HEK293 (cell line): ENCODE data around the gene RTRAF.

ENCODE experiments used
- CTCF ChIA-PET: fragments of 350-600 bp; formaldehyde crosslinking; extraction: SDS; loops from one replicate; lab custom pipeline; 2021; ENCODE audit warnings: antibody characterized with exemption; lab: Yijun Ruan, JAX
- POLR2A ChIA-PET: fragments of 300-600 bp; formaldehyde crosslinking; extraction: SDS; loops from one replicate; lab custom pipeline; 2020; ENCODE audit warnings: antibody characterized with exemption, inconsistent platforms; lab: Yijun Ruan, JAX
- H3K27ac ChIP-seq: fragments of 200-500 bp; sonication (Bioruptor generic); 2 replicates; pipeline ENCODE4 v1.5.1; 2014; ENCODE audit warnings: low read depth, low read length, control low read depth, inconsistent platforms; ENCODE audit errors: extremely low read depth
- H3K36me3 ChIP-seq, 2 experiments: fragments of 200-500 bp in 1 of 2; sonication (Bioruptor generic) in 1 of 2; 1 replicate in 1 of 2; 2 replicates in 1 of 2; pipeline ENCODE4 v1.5.1; 2014 to 2017; ENCODE audit warnings: inconsistent platforms in 2 of 2, low read length in 2 of 2; ENCODE audit not compliant: control insufficient read depth in 2 of 2, insufficient read depth in 1 of 2
- H3K4me1 ChIP-seq: fragments of 200-500 bp; sonication (Bioruptor generic); 2 replicates; pipeline ENCODE4 v1.5.1; 2014; ENCODE audit warnings: mild to moderate bottlenecking, low read length, inconsistent platforms; ENCODE audit not compliant: control insufficient read depth, insufficient read depth
- H3K4me3 ChIP-seq: 2 replicates; pipeline ENCODE4 v1.5.1; 2011; ENCODE audit warnings: low read depth, mild to moderate bottlenecking, control low read depth, low read length, moderate library complexity
- H3K9me3 ChIP-seq: fragments of 200-500 bp; sonication (Bioruptor generic); 2 replicates; pipeline ENCODE4 v1.5.1; 2014; ENCODE audit warnings: low read depth, low read length, inconsistent platforms; ENCODE audit not compliant: control insufficient read depth, insufficient read depth
- BCL6B ChIP-seq: fragments of 450-650 bp; formaldehyde crosslinking; IDR thresholded peaks from 2 replicates; pipeline ENCODE4 v1.5.1; 2017; ENCODE audit warnings: missing biosample characterization, missing genetic modification characterization
- FEZF1 ChIP-seq: fragments of 450-650 bp; formaldehyde crosslinking; IDR thresholded peaks from 2 replicates; pipeline ENCODE4 v1.5.1; 2016; ENCODE audit warnings: missing biosample characterization, missing genetic modification characterization
- GLI2 ChIP-seq: fragments of 450-650 bp; formaldehyde crosslinking; IDR thresholded peaks from 2 replicates; pipeline ENCODE4; 2017; ENCODE audit warnings: missing biosample characterization, missing genetic modification characterization, low read depth, borderline replicate concordance
- HOXC10 ChIP-seq: sonication (generic); formaldehyde crosslinking; IDR thresholded peaks from 2 replicates; pipeline ENCODE4 v1.8.1; 2023; ENCODE audit warnings: mild to moderate bottlenecking, missing genetic modification reagents
- IKZF3 ChIP-seq: fragments of 450-650 bp; IDR thresholded peaks from 2 replicates; pipeline ENCODE4 v1.5.0; 2018; ENCODE audit warnings: missing biosample characterization, mild to moderate bottlenecking, missing genetic modification characterization, moderate library complexity
- KLF16 ChIP-seq: fragments of 450-650 bp; formaldehyde crosslinking; IDR thresholded peaks from 2 replicates; pipeline ENCODE4 v1.5.1; 2017; ENCODE audit warnings: missing biosample characterization, missing genetic modification characterization
- KLF8 ChIP-seq: fragments of 450-650 bp; formaldehyde crosslinking; IDR thresholded peaks from 2 replicates; pipeline ENCODE4 v1.5.1; 2016; ENCODE audit warnings: missing biosample characterization, missing genetic modification characterization
- MEIS1 ChIP-seq: sonication (generic); formaldehyde crosslinking; IDR thresholded peaks from 2 replicates; pipeline ENCODE4 v1.8.1; 2022; ENCODE audit warnings: missing genetic modification reagents, mild to moderate bottlenecking, borderline replicate concordance
- MZF1 ChIP-seq: fragments of 450-650 bp; formaldehyde crosslinking; IDR thresholded peaks from 2 replicates; pipeline ENCODE4 v1.5.1; 2017; ENCODE audit warnings: missing biosample characterization, missing genetic modification characterization, borderline replicate concordance
- PRDM1 ChIP-seq: fragments of 450-650 bp; formaldehyde crosslinking; IDR thresholded peaks from 2 replicates; pipeline ENCODE4; 2016; ENCODE audit warnings: missing biosample characterization, missing genetic modification characterization
- SP7 ChIP-seq: fragments of 450-650 bp; formaldehyde crosslinking; IDR thresholded peaks from 2 replicates; pipeline ENCODE4 v1.5.1; 2016; ENCODE audit warnings: missing biosample characterization, missing genetic modification characterization
- ZNF2 ChIP-seq: fragments of 450-650 bp; formaldehyde crosslinking; IDR thresholded peaks from 2 replicates; pipeline ENCODE4 v1.5.1; 2016; ENCODE audit warnings: missing biosample characterization, missing genetic modification characterization
- ZNF211 ChIP-seq: fragments of 450-650 bp; formaldehyde crosslinking; IDR thresholded peaks from 2 replicates; pipeline ENCODE4 v1.5.1; 2016; ENCODE audit warnings: low read depth, missing biosample characterization, missing genetic modification characterization
- ZNF292 ChIP-seq: fragments of 450-650 bp; formaldehyde crosslinking; IDR thresholded peaks from 2 replicates; pipeline ENCODE4 v1.5.1; 2016; ENCODE audit warnings: low read depth, missing biosample characterization, missing genetic modification characterization, borderline replicate concordance
- ZNF302 ChIP-seq: fragments of 450-650 bp; formaldehyde crosslinking; IDR thresholded peaks from 2 replicates; pipeline ENCODE4 v1.5.1; 2016; ENCODE audit warnings: missing biosample characterization, missing genetic modification characterization, low read depth
- ZNF350 ChIP-seq: fragments of 450-650 bp; formaldehyde crosslinking; IDR thresholded peaks from 2 replicates; pipeline ENCODE4 v1.5.0; 2017; ENCODE audit warnings: missing biosample characterization, mild to moderate bottlenecking, missing genetic modification characterization
- ZNF354C ChIP-seq: fragments of 450-650 bp; formaldehyde crosslinking; IDR thresholded peaks from 2 replicates; pipeline ENCODE4 v1.5.1; 2016; ENCODE audit warnings: missing biosample characterization, missing genetic modification characterization, low read depth, borderline replicate concordance
- ZNF398 ChIP-seq: fragments of 450-650 bp; formaldehyde crosslinking; IDR thresholded peaks from 2 replicates; pipeline ENCODE4 v1.5.1; 2017; ENCODE audit warnings: missing biosample characterization, missing genetic modification characterization
- ZNF426 ChIP-seq: fragments of 450-650 bp; formaldehyde crosslinking; IDR thresholded peaks from 2 replicates; pipeline ENCODE4 v1.5.1; 2017; ENCODE audit warnings: missing biosample characterization, missing genetic modification characterization, mild to moderate bottlenecking, inconsistent platforms, moderate library complexity
- ZNF514 ChIP-seq: fragments of 450-650 bp; formaldehyde crosslinking; IDR thresholded peaks from 2 replicates; pipeline ENCODE4 v1.5.1; 2016; ENCODE audit warnings: missing biosample characterization, missing genetic modification characterization
- ZNF544 ChIP-seq: fragments of 450-650 bp; formaldehyde crosslinking; IDR thresholded peaks from 2 replicates; pipeline ENCODE4 v1.5.0; 2017; ENCODE audit warnings: missing biosample characterization, missing genetic modification characterization
- ZNF596 ChIP-seq: fragments of 450-650 bp; IDR thresholded peaks from 2 replicates; pipeline ENCODE4 v1.5.0; 2018; ENCODE audit warnings: missing biosample characterization, mild to moderate bottlenecking, missing genetic modification characterization, moderate library complexity
- ZNF843 ChIP-seq: fragments of 450-650 bp; formaldehyde crosslinking; IDR thresholded peaks from 2 replicates; pipeline ENCODE4 v1.5.1; 2016; ENCODE audit warnings: missing biosample characterization, missing genetic modification characterization
- ZSCAN23 ChIP-seq: fragments of 450-650 bp; formaldehyde crosslinking; IDR thresholded peaks from 2 replicates; pipeline ENCODE4 v1.5.1; 2016; ENCODE audit warnings: missing biosample characterization, missing genetic modification characterization
- ZSCAN5A ChIP-seq: fragments of 450-650 bp; formaldehyde crosslinking; IDR thresholded peaks from 2 replicates; pipeline ENCODE4 v1.5.1; 2016; ENCODE audit warnings: missing biosample characterization, missing genetic modification characterization
- TF ChIP-seq, protein P1 (sequence below): fragments of 450-650 bp; formaldehyde crosslinking; IDR thresholded peaks from 2 replicates; pipeline ENCODE4 v1.5.1; 2016; ENCODE audit warnings: missing biosample characterization, missing genetic modification characterization
- TF ChIP-seq, protein P2 (sequence below): fragments of 450-650 bp; formaldehyde crosslinking; IDR thresholded peaks from 2 replicates; pipeline ENCODE4 v1.5.1; 2016; ENCODE audit warnings: missing biosample characterization, missing genetic modification characterization
- TF ChIP-seq, protein P3 (sequence below): fragments of 450-650 bp; formaldehyde crosslinking; IDR thresholded peaks from 2 replicates; pipeline ENCODE4 v1.5.1; 2016; ENCODE audit warnings: missing biosample characterization, missing genetic modification characterization
- TF ChIP-seq, protein P4 (sequence below): fragments of 450-650 bp; formaldehyde crosslinking; IDR thresholded peaks from 2 replicates; pipeline ENCODE4 v1.5.1; 2016; ENCODE audit warnings: missing biosample characterization, missing genetic modification characterization

The RTRAF gene

DNA sequence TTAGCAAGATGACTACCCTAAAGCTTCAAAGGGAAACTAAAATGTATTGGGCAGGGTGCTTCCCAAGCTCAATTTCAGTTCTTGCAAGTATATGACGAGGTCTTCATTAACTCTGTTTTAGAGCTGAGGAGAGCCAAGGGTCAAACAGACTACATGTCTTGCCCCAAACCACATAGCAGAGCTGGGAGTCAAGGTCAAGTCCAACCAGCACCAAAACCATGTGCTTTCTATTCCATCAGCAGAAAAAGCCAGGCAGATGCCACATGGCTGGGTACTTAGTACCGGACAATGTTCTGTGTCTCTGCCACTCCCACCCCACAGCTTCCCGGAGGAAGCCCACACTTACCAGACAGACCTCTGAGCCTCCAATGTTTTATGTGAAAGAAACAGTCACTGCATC, 61.9 kb downstream of the RTRAF start (continued):
- TF ChIP-seq GLI2 (tag by site-specific recombination) (no peak), ZNF398 (tag by site-specific recombination) (no peak), ZNF354C (tag by site-specific recombination) (no peak), ZNF211 (tag by site-specific recombination) (no peak), SP7 (tag by site-specific recombination) (no peak), HOXC10 (CRISPR knock-in tag) (no peak), BCL6B (tag by site-specific recombination) (no peak), ZNF596 (tag by site-specific recombination) (no peak), IKZF3 (no peak), PRDM1 (tag by site-specific recombination) (no peak), FEZF1 (tag by site-specific recombination) (no peak)
- TF ChIP-seq, protein P1, sequence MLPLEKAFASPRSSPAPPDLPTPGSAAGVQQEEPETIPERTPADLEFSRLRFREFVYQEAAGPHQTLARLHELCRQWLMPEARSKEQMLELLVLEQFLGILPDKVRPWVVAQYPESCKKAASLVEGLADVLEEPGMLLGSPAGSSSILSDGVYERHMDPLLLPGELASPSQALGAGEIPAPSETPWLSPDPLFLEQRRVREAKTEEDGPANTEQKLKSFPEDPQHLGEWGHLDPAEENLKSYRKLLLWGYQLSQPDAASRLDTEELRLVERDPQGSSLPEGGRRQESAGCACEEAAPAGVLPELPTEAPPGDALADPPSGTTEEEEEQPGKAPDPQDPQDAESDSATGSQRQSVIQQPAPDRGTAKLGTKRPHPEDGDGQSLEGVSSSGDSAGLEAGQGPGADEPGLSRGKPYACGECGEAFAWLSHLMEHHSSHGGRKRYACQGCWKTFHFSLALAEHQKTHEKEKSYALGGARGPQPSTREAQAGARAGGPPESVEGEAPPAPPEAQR (tag by site-specific recombination): no peak
- TF ChIP-seq, all 188 proteins: peak for 0

- Histone ChIP-seq H3K4me1 (no peaks in the 10 kb centered on the region), H3K36me3 (peaks cover 0 to 8% of the 10 kb centered on the region in 2 experiments; a peak in 1 of 3 replicates), H3K4me3 (no peak overlapping the region), H3K9me3 (no peaks in the 10 kb centered on the region), H3K27ac (no peak overlapping the region)
- ChIA-PET POLR2A (no interaction called here), CTCF (interaction anchor here (0.9 kb wide), 1 partner anchor 36 kb away, joined by 3 read pairs; no protein-coding TSS in a partner anchor)
- TF ChIP-seq MZF1 (tag by site-specific recombination) (no peak), ZNF292 (no peak), ZNF514 (no peak), ZSCAN23 (tag by site-specific recombination) (no peak), ZNF2 (tag by site-specific recombination) (no peak), ZNF843 (tag by site-specific recombination) (no peak), ZNF426 (tag by site-specific recombination) (no peak), ZNF350 (tag by site-specific recombination) (no peak), KLF8 (no peak), ZSCAN5A (no peak), ZNF544 (no peak), ZNF302 (tag by site-specific recombination) (no peak), MEIS1 (CRISPR knock-in tag) (no peak), KLF16 (tag by site-specific recombination) (no peak)
- TF ChIP-seq, protein P2, sequence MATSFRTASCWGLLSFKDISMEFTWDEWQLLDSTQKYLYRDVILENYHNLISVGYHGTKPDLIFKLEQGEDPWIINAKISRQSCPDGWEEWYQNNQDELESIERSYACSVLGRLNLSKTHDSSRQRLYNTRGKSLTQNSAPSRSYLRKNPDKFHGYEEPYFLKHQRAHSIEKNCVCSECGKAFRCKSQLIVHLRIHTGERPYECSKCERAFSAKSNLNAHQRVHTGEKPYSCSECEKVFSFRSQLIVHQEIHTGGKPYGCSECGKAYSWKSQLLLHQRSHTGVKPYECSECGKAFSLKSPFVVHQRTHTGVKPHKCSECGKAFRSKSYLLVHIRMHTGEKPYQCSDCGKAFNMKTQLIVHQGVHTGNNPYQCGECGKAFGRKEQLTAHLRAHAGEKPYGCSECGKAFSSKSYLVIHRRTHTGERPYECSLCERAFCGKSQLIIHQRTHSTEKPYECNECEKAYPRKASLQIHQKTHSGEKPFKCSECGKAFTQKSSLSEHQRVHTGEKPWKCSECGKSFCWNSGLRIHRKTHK (tag by site-specific recombination): no peak
- TF ChIP-seq, protein P3, sequence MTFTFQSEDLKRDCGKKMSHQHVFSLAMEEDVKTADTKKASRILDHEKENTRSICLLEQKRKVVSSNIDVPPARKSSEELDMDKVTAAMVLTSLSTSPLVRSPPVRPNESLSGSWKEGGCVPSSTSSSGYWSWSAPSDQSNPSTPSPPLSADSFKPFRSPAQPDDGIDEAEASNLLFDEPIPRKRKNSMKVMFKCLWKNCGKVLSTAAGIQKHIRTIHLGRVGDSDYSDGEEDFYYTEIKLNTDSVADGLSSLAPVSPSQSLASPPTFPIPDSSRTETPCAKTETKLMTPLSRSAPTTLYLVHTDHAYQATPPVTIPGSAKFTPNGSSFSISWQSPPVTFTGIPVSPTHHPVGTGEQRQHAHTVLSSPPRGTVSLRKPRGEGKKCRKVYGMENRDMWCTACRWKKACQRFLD (tag by site-specific recombination): no peak
- TF ChIP-seq, protein P4, sequence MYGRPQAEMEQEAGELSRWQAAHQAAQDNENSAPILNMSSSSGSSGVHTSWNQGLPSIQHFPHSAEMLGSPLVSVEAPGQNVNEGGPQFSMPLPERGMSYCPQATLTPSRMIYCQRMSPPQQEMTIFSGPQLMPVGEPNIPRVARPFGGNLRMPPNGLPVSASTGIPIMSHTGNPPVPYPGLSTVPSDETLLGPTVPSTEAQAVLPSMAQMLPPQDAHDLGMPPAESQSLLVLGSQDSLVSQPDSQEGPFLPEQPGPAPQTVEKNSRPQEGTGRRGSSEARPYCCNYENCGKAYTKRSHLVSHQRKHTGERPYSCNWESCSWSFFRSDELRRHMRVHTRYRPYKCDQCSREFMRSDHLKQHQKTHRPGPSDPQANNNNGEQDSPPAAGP (tag by site-specific recombination): no peak
Observed at GRCh38 chr14:52051871-52052270, 62.5 kb downstream of the RTRAF start.
